MM.1S (cell line): ENCODE results near the gene TCHHL1.

Source experiments
- DNase-seq: peaks from one replicate; pipeline ENCODE4 v3.0.0-alpha.2; 2015
- H2AFZ ChIP-seq: fragments of 300-600 bp; sonication (generic); 2 replicates; pipeline ENCODE4 v1.6.0; 2016; ENCODE audit warnings: antibody characterized with exemption, low read length
- H3F3A ChIP-seq: fragments of 300-600 bp; sonication (generic); 2 replicates; pipeline ENCODE4 v1.6.1; 2016; ENCODE audit warnings: mild to moderate bottlenecking, antibody characterized with exemption, low read length, moderate library complexity, mixed read lengths; ENCODE audit not compliant: insufficient read depth
- H3K27ac ChIP-seq: fragments of 300-600 bp; sonication (generic); 2 replicates; pipeline ENCODE4 v1.5.1; 2016; ENCODE audit warnings: mild to moderate bottlenecking, low read length
- H3K27me3 ChIP-seq: fragments of 300-600 bp; sonication (generic); replicated peaks from 2 replicates; pipeline ENCODE4 v1.6.0; 2016; ENCODE audit warnings: low read length; ENCODE audit not compliant: insufficient read depth
- H3K36me3 ChIP-seq: fragments of 300-600 bp; sonication (generic); replicated peaks from 2 replicates; pipeline ENCODE4 v1.6.1; 2016; ENCODE audit warnings: mild to moderate bottlenecking, low read length, mixed read lengths; ENCODE audit not compliant: insufficient read depth
- H3K4me1 ChIP-seq: fragments of 300-600 bp; sonication (generic); 2 replicates; pipeline ENCODE4 v1.6.1; 2016; ENCODE audit warnings: low read length, mixed read lengths
- H3K4me2 ChIP-seq: fragments of 300-600 bp; sonication (generic); 2 replicates; pipeline ENCODE4 v1.6.0; 2016; ENCODE audit warnings: low read depth, low read length
- H3K4me3 ChIP-seq: fragments of 300-600 bp; sonication (generic); 2 replicates; pipeline ENCODE4 v1.5.1; 2016; ENCODE audit warnings: low read length, mixed read lengths
- H3K79me2 ChIP-seq: fragments of 300-600 bp; sonication (generic); 2 replicates; pipeline ENCODE4 v1.6.1; 2016; ENCODE audit warnings: mixed run types, low read length, mixed read lengths
- H3K9ac ChIP-seq: fragments of 300-600 bp; sonication (generic); 2 replicates; pipeline ENCODE4 v1.6.1; 2016; ENCODE audit warnings: low read length, mixed read lengths
- H3K9me2 ChIP-seq: fragments of 300-600 bp; sonication (generic); replicated peaks from 2 replicates; pipeline ENCODE4 v1.6.1; 2016; ENCODE audit warnings: mild to moderate bottlenecking, low read length, mixed read lengths; ENCODE audit not compliant: insufficient read depth
- H3K9me3 ChIP-seq: fragments of 300-600 bp; sonication (generic); replicated peaks from 2 replicates; pipeline ENCODE4 v1.6.1; 2016; ENCODE audit warnings: mild to moderate bottlenecking, low read length, mixed read lengths; ENCODE audit not compliant: insufficient read depth
- H4K20me1 ChIP-seq: fragments of 300-600 bp; sonication (generic); 2 replicates; pipeline ENCODE4 v1.6.1; 2016; ENCODE audit warnings: mild to moderate bottlenecking, low read length, moderate library complexity, mixed read lengths; ENCODE audit not compliant: insufficient read depth
- EZH2 ChIP-seq: fragments of 300-600 bp; sonication (generic); optimal IDR thresholded peaks from 2 replicates; pipeline ENCODE3; 2017; ENCODE audit warnings: low read depth, mild to moderate bottlenecking, antibody characterized with exemption, low read length, mixed read lengths
- EZH2phosphoT487 ChIP-seq: fragments of 300-600 bp; sonication (generic); IDR thresholded peaks from 2 replicates; pipeline ENCODE4 v1.6.1; 2018; ENCODE audit warnings: antibody characterized with exemption, low read length
- TF ChIP-seq, protein P1 (sequence below): fragments of 300-600 bp; sonication (generic); IDR thresholded peaks from 2 replicates; pipeline ENCODE4 v1.5.1; 2016; ENCODE audit warnings: antibody characterized with exemption, low read length, mixed read lengths

The TCHHL1 gene

GRCh38 chr1:152044386-152044785 is 44.5 kb downstream of the TCHHL1 start:
- Histone ChIP-seq H3K27me3 (no peaks in the 10 kb centered on the region), H3K4me1 (peaks cover 31% of the 10 kb centered on the region), H4K20me1 (no peaks in the 10 kb centered on the region), H3F3A (peaks cover 29% of the 10 kb centered on the region), H3K27ac (no peak overlapping the region), H3K9me3 (no peaks in the 10 kb centered on the region), H3K9me2 (no peaks in the 10 kb centered on the region), H2AFZ (no peak overlapping the region), H3K79me2 (no peaks in the 10 kb centered on the region), H3K36me3 (no peaks in the 10 kb centered on the region), H3K9ac (no peak overlapping the region), H3K4me3 (no peak overlapping the region), H3K4me2 (no peak overlapping the region)
- no peak for DNase-seq
- no peak for TF ChIP-seq EZH2
- TF ChIP-seq, protein P1, sequence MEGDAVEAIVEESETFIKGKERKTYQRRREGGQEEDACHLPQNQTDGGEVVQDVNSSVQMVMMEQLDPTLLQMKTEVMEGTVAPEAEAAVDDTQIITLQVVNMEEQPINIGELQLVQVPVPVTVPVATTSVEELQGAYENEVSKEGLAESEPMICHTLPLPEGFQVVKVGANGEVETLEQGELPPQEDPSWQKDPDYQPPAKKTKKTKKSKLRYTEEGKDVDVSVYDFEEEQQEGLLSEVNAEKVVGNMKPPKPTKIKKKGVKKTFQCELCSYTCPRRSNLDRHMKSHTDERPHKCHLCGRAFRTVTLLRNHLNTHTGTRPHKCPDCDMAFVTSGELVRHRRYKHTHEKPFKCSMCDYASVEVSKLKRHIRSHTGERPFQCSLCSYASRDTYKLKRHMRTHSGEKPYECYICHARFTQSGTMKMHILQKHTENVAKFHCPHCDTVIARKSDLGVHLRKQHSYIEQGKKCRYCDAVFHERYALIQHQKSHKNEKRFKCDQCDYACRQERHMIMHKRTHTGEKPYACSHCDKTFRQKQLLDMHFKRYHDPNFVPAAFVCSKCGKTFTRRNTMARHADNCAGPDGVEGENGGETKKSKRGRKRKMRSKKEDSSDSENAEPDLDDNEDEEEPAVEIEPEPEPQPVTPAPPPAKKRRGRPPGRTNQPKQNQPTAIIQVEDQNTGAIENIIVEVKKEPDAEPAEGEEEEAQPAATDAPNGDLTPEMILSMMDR = no peak
- no peak for TF ChIP-seq EZH2phosphoT487

DNA sequence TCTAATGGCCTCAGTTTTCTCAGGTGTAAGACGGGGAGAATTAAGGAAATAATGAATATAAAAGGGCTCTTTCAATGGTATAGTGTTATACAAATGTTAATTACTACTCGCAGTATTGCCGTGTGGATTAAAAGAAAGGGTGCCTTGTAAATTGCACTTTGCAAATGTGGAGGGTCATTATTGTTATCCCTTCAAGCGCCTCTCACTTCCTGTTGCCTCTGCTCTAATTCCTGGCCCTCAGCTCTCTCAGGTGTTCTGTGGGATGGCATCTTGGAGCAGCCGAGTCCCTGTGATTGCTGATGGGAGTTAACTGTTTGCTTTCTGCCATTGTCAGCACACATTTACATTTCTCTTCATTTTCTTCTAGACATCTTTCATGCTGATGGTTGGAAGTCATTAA is 45.0 kb downstream of the TCHHL1 start:
- H2AFZ ChIP-seq = no peak overlapping the region
- H4K20me1 ChIP-seq = no peaks in the 10 kb centered on the region
- peaks cover 32% of the 10 kb centered on the region for H3F3A ChIP-seq
- H3K9me2 ChIP-seq = no peaks in the 10 kb centered on the region
- H3K79me2 ChIP-seq = no peaks in the 10 kb centered on the region
- no peaks in the 10 kb centered on the region for H3K27me3 ChIP-seq
- peaks cover 36% of the 10 kb centered on the region for H3K4me1 ChIP-seq
- H3K36me3 ChIP-seq = no peaks in the 10 kb centered on the region
- no peak overlapping the region for H3K4me3 ChIP-seq
- DNase-seq = no peak
- H3K27ac ChIP-seq = no peak overlapping the region
- no peak overlapping the region for H3K9ac ChIP-seq
- H3K4me2 ChIP-seq = no peak overlapping the region
- no peak for TF ChIP-seq EZH2
- TF ChIP-seq EZH2phosphoT487 = no peak
- TF ChIP-seq, protein P1 = no peak
- H3K9me3 ChIP-seq = no peaks in the 10 kb centered on the region

GRCh38 chr1:152042030-152042429 is 46.8 kb downstream of the TCHHL1 start:
- H3K9me2 ChIP-seq = no peaks in the 10 kb centered on the region
- H4K20me1 ChIP-seq = no peaks in the 10 kb centered on the region
- H3K4me3 ChIP-seq = no peak overlapping the region
- DNase-seq = no peak
- H3K9me3 ChIP-seq = no peaks in the 10 kb centered on the region
- peaks cover 38% of the 10 kb centered on the region for H3K4me1 ChIP-seq
- no peak overlapping the region for H3K27ac ChIP-seq
- H3K4me2 ChIP-seq = no peak overlapping the region
- H3K79me2 ChIP-seq = peaks cover 1% of the 10 kb centered on the region
- no peaks in the 10 kb centered on the region for H3K27me3 ChIP-seq
- no peak overlapping the region for H3K9ac ChIP-seq
- peaks cover 33% of the 10 kb centered on the region for H3F3A ChIP-seq
- TF ChIP-seq, protein P1 = no peak
- TF ChIP-seq EZH2 (no peak), EZH2phosphoT487 (no peak)
- no peak overlapping the region for H2AFZ ChIP-seq
- no peaks in the 10 kb centered on the region for H3K36me3 ChIP-seq
